IPS-NIHi11 (cell line): ENCODE data around the gene FCHSD2.
"Not testable (repeated sequence)": the region's sequence is repeated elsewhere in the genome, so short reads cannot be mapped to it uniquely, and the experiment has no call there.

Source experiments
- DNase-seq: peaks from one replicate; pipeline ENCODE4 v3.0.0; 2012; ENCODE audit warnings: mixed read lengths, low spot score

Gene FCHSD2

DNA sequence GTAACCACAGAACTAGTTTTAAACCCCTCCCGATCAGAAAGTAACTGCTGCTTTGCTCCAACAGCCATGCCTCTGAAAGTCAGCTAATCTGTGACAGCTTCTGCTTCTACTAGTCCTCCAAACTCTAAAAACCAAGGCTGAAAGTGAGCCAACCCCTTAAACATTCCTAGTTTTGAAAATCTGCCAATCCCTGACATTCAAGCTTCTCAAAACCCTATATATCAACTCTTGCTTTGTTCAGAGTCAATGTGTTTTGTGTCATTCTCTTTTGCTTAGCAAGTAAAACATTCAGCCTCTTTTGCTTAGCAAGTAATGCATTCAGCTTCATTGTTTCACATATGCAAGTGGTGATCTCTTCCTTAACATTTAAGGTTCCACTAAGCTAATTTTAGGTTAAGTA lies 271.0 kb downstream of the FCHSD2 start:
- DNase-seq = no peak

DNA sequence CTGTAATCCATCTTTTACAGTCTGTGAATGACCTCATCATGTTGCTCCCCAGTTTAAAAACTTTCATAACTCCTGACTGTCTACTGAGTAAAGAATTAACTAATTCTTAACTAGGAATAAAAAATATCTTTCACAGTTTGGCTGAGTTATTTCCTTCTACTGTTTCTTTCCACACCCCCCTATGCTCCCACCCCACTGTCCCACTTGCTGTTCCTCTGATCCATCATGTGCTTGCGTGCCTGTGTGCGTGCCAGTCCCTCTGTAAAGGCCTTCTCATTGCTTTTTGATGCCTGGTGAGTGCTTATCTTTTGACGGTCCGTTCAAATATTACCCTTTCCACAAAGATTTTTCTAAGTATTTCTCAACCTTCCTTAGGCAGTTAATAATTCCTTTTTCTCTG lies 272.3 kb downstream of the FCHSD2 start:
- no peak for DNase-seq

DNA sequence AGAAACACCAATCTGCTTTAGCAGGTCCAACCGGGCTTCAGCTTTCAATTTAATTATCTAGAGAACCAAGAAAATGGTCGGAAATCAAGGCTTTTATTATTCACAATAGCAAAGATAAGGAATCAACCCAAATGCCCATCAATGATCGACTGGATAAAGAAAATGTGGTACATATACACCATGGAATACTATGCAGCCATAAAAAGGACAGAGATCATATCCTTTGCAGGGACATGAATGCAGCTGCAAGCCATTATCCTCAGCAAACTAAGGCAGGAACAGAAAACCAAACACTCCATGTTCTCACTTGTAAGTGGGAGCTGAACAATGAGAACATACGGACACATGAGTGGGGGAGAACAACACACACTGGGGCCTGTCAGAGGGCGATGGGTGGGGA lies 274.1 kb downstream of the FCHSD2 start:
- no peak for DNase-seq

GRCh38 chr11:72864702-72865655 lies 277.1 kb downstream of the FCHSD2 start:
- no peak for DNase-seq

- no peak for DNase-seq
Observed at GRCh38 chr11:72863916-72864315, 278.2 kb downstream of the FCHSD2 start.

DNA sequence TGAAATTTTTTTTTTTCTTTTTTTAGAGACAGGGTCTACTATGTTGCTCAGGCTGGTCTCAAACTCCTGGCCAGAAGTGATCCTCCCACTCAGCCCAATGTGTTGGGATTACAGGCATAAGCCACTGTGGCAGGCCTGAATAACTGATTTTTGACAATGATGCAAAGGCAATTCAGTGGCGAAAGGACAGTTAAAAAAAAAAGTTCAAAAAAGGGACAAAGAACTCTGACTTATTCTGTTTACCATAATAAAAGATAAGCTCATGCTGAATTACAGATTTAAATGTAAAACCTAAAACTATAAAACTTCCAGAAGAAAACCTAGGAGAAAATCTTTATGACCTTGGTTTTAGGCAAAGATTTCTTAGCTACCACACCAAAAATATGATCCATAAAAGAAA lies 279.0 kb downstream of the FCHSD2 start:
- no peak for DNase-seq

- no peak for DNase-seq
Observed at GRCh38 chr11:72860592-72860991, 281.5 kb downstream of the FCHSD2 start.

- peak; percentile 17 for DNase-seq
Observed at GRCh38 chr11:72860010-72860409, 282.1 kb downstream of the FCHSD2 start.

DNA sequence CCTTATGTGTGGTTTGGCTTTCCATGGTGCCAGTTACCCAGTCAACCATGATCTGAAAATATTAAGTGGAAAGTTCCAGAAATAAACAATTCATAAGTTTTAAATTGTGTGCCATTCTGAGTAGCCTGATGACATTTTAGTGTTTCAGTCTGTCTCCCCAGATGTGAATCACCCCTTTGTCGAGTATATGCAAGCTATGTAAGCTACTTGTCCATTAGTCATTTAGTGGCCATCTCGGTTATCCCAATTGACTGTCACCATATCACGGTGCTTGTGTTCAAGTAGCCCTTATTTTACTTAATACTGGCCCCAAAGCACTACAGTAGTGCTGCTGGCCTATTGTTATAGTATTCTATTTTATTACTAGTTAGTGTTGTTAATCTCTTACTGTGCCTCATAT lies 283.0 kb downstream of the FCHSD2 start:
- DNase-seq = no peak

DNA sequence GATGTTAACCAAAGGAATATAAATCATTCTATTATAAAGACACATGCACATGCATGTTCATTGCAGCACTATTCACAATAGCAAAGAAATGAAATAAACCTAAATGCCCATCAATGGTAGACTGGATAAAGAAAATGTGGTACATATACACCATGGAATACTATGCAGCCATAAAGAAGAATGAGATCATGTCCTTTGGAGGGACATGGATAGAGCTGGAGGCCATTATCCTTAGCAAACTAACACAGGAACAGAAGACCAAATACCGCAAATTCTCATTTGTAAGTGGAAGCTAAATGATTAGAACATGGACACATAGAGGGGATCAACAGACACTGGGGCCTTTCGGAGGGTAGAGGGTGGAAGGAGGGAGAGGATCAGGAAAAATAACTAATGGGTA lies 283.9 kb downstream of the FCHSD2 start:
- not testable (repeated sequence) for DNase-seq

GRCh38 chr11:72856551-72857345 lies 285.4 kb downstream of the FCHSD2 start:
- no peak for DNase-seq

DNA sequence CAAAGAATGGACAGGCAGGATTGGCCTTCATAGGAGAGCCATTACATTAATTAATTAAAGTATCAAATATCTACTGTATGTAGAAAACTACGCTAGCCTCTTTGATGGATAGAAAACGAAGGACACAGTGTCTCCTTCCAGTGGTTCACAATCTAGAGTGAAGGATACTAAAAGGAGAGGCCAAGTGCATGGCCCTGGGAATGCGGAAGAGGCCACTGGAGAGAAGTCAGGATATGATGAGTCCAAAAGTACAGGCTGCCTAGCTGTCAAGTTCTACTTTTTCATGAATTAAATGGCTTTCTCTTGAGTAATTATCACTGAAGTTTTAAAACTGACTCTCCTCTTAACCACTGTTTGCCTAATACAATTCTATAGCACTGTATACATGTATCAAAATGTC lies 286.1 kb downstream of the FCHSD2 start:
- no peak for DNase-seq

DNA sequence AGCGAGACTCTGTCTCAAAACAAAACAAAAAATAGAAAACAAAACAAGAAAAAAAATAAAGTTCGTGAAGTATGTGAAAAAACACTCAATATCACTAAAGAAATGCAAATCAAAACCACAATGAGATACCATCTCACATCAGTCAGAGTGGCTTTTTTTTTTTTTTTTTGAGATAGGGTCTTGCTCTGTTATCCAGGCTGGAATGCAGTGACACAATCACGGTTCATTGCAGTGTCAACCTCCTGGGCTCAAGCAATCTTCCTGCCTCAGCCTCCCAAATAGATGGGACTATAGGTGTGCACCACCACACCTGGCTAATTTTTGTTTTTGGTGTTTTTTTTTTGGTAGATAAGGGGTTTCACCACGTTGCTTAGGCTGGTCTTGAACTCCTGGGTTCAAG lies 290.4 kb downstream of the FCHSD2 start:
- DNase-seq = no peak

- no peak for DNase-seq
Observed at GRCh38 chr11:72850832-72851231, 291.3 kb downstream of the FCHSD2 start.

DNA sequence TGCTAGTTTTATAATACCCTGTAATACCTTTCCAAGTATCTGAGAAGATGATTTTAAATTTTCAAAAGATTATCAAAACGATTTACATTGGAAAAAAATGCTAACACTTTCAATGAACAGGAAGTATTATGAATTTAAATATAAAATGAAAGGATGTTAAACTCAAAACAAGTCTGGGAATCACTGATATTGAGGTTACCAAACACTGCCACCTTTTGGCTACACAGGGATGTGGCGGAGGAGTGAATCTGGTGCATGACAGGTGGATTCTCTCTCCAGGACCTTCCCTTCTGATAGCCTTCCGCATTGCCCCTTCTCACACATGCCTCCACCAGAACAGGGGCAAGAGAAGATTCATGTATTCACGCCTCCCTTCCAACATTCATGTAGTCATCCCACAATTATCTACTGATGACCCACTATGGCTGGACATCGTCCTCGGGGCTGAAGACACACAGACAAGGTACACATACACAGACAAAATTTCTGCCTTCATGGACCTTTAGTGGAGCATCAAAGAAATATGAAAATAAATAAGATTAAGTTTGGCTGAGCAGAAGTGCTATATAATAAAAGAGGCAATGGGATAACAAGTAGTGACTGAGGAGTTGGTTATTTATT lies 293.2 kb downstream of the FCHSD2 start:
- DNase-seq = peak; percentile 65

- no peak for DNase-seq
Observed at GRCh38 chr11:72844356-72844755, 297.8 kb downstream of the FCHSD2 start.

- no peak for DNase-seq
Observed at GRCh38 chr11:72842653-72843330, 299.3 kb downstream of the FCHSD2 start.

DNA sequence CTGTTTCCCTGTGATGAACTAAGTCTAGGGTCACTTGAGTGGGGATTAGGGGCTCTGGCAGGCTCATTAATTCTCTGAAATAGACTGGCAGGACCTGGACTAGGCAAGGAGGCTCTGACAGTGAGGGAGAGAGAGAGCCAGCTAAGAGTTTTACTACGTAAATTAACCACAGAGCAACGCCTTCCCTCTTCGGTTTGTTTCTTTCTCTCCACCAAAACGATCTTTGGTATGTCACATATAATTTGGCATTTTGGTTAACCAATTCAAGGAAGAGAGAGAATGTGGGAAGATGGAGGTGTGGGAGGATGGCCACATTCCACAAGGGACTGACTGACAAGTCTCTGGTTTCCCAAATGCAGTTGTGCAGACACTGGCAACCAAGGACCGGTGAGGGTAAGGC lies 300.0 kb downstream of the FCHSD2 start:
- no peak for DNase-seq

GRCh38 chr11:72841397-72841796 lies 300.7 kb downstream of the FCHSD2 start:
- DNase-seq = no peak

GRCh38 chr11:72840780-72841179 lies 301.3 kb downstream of the FCHSD2 start:
- DNase-seq = no peak

DNA sequence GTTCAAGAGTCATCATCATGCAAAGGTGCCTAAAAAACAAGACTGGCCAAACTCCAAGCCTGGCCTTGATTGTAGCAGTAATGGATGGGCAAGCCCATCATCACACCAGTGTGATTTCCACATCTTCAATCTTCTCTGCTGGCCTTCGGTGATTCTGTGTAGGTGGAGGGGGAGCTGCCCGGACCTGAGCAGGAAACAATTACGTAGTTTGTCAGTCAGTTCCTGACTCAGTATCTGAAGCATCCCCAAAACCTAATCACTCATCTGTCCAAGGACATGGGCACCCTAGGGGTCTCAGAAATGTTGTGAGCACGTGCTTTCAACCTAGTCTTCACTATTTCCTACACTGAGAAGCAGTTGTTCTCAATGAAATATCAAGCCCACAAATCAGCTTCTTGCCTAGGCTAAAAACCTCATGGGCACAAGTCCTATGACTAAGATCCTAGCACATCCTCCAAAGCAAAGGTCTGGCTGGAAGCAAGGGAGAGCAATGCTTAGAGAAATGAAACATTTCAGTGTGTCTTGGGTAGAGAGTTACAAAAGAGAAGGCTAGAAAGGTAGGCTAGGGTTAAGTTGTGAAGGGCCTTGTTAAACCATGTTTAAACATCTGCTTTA lies 303.3 kb downstream of the FCHSD2 start:
- DNase-seq = no peak

DNA sequence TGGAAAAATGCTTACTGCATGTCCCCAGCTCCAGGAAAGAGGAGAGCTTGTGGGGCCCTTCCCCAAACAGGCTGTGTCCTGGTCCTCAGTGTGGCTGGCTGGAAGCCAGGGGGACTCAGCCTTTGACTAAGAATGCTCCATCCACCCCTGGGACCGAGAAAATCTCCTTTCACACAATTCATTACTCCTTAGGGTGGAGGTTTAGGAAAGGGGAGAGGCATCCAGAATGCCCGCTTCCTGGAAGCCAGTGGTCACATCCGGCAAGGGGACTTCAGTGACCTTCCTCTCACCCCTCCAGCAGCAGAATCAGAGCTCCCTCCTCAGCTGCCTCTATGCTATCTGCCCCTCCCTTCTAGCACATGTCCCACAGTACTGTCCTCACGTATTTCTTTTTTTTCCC lies 306.0 kb downstream of the FCHSD2 start:
- DNase-seq = no peak
